Body of pancreas (tissue), 4 donors: Measurements from ENCODE around the gene OR5V1.

ENCODE experiments used
- CTCF ChIP-seq, 7 experiments: fragments of 450-650 bp in 4 of 7; fragments of 200-600 bp in 3 of 7; sonication (generic) in 3 of 7; IDR thresholded peaks; one replicate each; pipeline ENCODE4 v1.5.1; 2016 to 2019; ENCODE audit warnings: antibody characterized with exemption in 7 of 7
- POLR2A ChIP-seq, 3 donors: fragments of 450-650 bp; IDR thresholded peaks; one replicate each; pipeline ENCODE4 v1.6.1; 2016; ENCODE audit warnings: antibody characterized with exemption in 3 of 3, mild to moderate bottlenecking in 2 of 3

GRCh38 chr6:29354980-29355379 is 13.7 kb downstream of the OR5V1 start:
- TF ChIP-seq CTCF (IDR thresholded peaks at IDR 0.05) (no peak), POLR2A (IDR thresholded peaks at IDR 0.05) (no peak)
